Putamen (tissue), 1 donor: ENCODE data around the gene MARF1.
"Not testable (repeated sequence)": the region's sequence is repeated elsewhere in the genome, so short reads cannot be mapped to it uniquely, and the experiment has no call there.

Experiments
- DNase-seq: peaks from one replicate; pipeline ENCODE4 v3.0.0-alpha.2; 2016; ENCODE audit warnings: low spot score

MARF1 gene

GRCh38 chr16:15653227-15653626 is 10.3 kb upstream of the MARF1 start:
- no peak for DNase-seq

- no peak for DNase-seq
These were observed 9.5 kb upstream of the MARF1 start for GRCh38 chr16:15652293-15653001.

GRCh38 chr16:15650698-15651171 is 7.8 kb upstream of the MARF1 start:
- DNase-seq = no peak

- peak; percentile 90 for DNase-seq
These were observed 7.2 kb upstream of the MARF1 start, which contains the start of gene NDE1 for GRCh38 chr16:15650019-15650697. NDE1 (plus strand) TSS chr16:15650245; CDS start chr16:15664779, 14,534 bp downstream.

- DNase-seq = no peak
These were observed 6.7 kb upstream of the MARF1 start for GRCh38 chr16:15649727-15650018.

- not testable (repeated sequence) for DNase-seq
These were observed 6.4 kb upstream of the MARF1 start for GRCh38 chr16:15649311-15649710.

GRCh38 chr16:15648135-15648730 is 5.3 kb upstream of the MARF1 start:
- DNase-seq = no peak

GRCh38 chr16:15647294-15648014 is 4.5 kb upstream of the MARF1 start:
- DNase-seq = no peak

- not testable (repeated sequence) for DNase-seq
These were observed 3.8 kb upstream of the MARF1 start for GRCh38 chr16:15646557-15647293.

- not testable (repeated sequence) for DNase-seq
These were observed 2.1 kb upstream of the MARF1 start for GRCh38 chr16:15644962-15645465.

- DNase-seq = peak; percentile 13
These were observed 1.5 kb upstream of the MARF1 start for GRCh38 chr16:15644267-15644961.

GRCh38 chr16:15643946-15644250 is 944 bp upstream of the MARF1 start:
- no peak for DNase-seq

GRCh38 chr16:15642557-15643047 is 352 bp downstream of the MARF1 start:
- DNase-seq = no peak

- DNase-seq = no peak
These were observed 999 bp downstream of the MARF1 start for GRCh38 chr16:15641753-15642556.

GRCh38 chr16:15640966-15641365 is 2.0 kb downstream of the MARF1 start:
- no peak for DNase-seq

- DNase-seq = no peak
These were observed 3.8 kb downstream of the MARF1 start for GRCh38 chr16:15639061-15639568.

GRCh38 chr16:15636392-15636873 is 6.5 kb downstream of the MARF1 start:
- no peak for DNase-seq

GRCh38 chr16:15635926-15636325 is 7.0 kb downstream of the MARF1 start:
- DNase-seq = no peak

GRCh38 chr16:15631730-15632409 is 11.1 kb downstream of the MARF1 start:
- no peak for DNase-seq
